Measurements from ENCODE around the gene CCR9.

CCR9 gene

DNA sequence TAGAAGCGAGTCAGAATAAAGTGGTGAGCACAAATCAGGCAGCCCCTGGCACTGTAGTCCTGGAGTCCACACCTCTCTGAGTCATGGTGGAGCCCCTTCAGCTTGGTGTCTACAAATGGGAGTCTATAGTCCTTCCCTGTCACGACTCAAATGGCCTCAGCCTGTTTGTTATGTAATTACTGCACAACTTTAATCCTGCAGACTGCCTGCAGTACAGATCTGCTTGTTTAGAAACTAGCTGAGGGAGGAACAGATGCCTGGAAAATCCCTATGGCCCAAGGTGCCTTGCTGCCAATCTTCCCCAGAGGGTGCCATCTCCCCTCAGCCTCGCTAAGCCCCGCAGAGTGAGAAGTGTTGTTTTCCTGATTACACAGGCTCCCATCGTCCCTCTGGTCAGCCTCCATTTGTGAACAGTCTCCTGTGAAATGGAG is 53.0 kb downstream of the CCR9 start:
- no peak for DNase-seq

DNA sequence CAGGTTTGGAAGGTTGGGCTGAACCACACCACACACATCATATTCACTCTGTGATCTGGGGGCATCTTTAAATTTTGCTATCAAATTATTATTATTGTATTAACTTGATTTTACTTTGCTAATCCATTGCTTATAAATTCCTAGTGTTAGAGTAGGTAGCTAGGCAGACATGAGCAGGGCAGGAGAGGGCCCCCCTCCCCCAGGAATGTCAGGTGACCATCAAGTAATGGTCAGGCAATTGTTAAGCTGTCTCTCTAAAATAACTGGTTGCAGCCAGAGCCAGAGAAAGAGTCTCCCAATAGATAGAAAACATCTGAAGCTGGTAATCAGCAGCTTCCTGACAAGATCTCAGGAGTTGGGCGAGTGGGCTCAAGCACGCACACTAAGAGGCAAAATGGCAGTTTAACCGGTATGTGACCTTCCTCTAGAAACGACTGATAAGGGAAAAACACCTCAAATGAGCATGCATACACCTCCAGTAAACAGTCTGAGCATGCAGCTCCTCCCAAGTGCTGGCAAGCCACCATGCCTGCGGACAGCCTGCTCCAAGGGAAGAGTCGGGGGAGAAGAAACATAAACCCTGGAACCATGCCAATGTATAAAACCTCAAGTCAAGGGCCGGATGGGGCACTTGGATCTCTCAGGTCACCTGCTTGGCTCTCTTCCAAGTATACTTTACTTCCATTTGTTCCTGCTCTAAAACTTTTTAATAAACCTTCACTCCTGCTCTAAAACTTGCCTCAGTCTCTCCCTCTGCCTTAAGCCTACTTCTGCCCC is 53.8 kb downstream of the CCR9 start:
- DNase-seq: no peak

DNA sequence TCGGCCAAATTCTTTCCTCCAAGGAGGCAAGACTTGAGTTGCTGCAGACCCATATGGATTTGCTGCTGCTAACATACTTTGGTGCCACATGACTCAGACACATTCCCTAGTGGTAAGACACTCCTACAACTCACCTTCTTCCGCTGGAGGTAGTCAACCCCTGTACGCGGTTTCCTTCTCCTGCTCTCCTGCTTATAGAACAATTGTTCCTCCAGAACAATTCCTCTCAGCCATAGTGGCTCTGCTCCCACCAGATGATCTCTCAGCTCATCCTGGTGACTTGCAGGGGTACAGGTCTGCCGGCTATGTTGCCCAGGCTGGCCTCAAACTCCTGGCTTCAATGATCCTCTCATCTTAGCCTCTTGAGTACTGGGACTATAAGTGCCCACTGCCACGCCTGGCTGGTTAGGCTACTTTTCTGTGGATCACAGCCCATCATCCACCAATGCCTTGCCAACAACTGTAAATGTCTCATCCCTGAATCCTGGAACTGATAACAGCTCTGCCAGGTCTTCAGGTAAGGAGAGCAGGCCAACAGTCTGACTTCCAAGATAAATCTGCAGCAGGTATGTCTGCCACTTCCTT is 54.5 kb downstream of the CCR9 start:
- no peak for DNase-seq

DNA sequence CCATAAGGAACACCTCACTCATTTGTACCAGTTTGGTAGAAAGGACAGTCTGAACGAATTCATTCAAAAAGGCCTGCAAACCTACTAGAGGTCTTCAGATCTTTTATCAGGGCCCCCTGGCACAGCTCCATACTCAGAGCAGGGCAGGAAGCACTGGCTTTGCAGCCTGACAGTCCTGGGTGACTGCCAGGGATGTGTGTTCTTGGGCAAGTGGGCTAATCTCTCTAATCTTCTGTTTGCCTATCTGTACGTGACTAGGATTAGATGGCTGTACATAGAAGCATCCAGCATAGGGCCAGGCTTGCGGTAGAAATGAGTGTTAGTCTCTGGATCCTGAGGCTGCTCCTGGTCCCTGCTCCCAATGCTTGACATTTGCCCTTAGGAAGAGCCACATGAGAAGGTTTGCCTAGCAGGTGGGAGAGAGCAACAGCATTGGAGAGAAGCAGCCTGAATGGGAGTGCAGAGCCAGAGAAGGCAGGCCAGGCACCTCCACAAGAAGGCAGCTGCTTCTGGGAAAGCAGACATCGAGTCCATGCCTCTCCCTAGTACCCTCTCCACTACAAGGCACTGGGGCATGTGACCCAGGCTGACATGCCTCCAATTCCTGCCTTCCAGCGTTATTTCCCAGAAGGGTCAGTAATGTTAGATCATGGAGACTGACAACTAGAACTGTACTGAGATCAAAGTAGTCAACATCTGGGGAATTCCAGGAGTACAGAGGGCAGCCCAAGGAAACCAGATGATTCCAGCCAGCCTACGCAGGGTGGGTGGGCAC is 55.9 kb downstream of the CCR9 start:
- DNase-seq: no peak

DNA sequence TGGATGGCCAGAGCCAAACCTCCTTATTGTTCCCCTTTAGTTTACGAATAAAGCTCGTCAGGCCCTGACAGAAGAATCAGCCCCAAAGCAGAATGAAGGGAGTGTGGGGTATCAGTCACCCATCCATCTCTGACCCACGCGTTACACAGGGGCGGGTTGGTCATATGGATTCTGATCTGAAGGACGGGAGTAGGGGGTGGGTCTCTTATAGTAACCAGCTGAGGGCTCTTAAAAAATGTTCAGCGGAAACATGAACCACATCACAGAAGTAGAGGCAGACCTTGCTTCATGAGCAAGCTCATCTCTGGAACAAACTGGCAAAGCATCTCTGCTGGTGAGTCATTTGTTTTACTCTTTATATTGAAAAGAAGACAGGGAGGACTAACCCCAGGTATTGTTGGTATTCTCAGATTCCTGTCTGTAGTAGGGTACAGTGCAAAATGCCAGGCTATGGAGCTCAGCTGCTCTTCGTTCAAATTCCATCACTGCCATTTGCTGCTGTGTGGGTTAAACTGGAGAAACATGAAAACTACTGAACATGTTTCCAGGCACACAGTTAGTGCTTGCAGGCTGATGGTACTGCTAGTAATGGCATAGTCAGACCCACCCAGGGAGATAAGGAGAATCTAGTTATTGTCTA is 57.0 kb downstream of the CCR9 start, which contains the start of gene CXCR6:
TSS of gene CXCR6 (plus strand) at position 258 of the 640 bp plus-strand sequence. CDS start 3,018 bp downstream, outside the sequence.
- DNase-seq: no peak

DNA sequence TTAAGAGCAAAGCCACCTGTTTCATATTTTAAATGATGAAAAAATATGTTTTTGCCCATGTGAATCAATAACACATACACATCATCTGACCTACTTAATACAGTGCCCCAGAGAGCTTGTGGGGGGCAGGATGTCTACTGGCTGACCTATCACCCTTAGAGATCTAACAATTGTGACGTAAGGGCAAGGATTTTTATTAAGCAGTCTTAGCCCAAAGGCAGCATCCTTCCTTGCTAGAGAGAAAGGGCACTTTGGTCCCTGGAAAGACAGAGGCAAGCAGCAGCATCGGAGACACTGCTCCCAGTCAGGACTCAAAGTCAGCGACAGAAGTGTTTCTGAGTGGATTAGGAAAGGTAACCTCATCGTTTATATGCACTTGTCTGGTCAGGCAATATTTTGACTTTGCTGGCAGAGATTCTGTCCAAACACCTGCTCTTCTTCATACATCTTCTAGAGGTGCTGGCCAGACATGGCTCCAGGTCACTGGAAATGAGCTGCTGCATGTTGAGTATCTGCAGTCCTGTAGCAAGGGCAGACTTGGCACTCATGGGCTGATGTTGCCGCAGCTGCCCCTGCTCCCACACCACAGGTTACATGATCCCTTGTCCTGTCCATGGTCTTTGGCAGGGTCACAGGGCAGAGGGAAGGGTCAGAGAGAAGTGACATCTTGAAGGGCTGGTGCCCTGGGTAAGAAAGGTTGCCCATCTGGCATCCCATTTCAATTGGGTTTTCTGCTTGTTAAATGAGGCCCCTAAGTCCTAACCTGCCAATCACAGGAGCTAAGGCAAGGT is 58.7 kb downstream of the CCR9 start:
- DNase-seq: no peak

DNA sequence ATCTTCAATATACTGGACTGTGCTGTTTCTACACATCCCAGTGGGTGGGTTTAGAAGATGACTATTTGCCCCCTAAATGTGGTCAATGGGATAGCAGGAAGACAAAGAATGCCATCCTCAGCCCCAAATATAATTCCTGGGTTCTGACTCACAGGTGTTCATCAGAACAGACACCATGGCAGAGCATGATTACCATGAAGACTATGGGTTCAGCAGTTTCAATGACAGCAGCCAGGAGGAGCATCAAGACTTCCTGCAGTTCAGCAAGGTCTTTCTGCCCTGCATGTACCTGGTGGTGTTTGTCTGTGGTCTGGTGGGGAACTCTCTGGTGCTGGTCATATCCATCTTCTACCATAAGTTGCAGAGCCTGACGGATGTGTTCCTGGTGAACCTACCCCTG is 60.0 kb downstream of the CCR9 start:
- DNase-seq: no peak

DNA sequence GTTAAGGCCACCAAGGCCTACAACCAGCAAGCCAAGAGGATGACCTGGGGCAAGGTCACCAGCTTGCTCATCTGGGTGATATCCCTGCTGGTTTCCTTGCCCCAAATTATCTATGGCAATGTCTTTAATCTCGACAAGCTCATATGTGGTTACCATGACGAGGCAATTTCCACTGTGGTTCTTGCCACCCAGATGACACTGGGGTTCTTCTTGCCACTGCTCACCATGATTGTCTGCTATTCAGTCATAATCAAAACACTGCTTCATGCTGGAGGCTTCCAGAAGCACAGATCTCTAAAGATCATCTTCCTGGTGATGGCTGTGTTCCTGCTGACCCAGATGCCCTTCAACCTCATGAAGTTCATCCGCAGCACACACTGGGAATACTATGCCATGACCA is 60.5 kb downstream of the CCR9 start:
- DNase-seq: no peak

DNA sequence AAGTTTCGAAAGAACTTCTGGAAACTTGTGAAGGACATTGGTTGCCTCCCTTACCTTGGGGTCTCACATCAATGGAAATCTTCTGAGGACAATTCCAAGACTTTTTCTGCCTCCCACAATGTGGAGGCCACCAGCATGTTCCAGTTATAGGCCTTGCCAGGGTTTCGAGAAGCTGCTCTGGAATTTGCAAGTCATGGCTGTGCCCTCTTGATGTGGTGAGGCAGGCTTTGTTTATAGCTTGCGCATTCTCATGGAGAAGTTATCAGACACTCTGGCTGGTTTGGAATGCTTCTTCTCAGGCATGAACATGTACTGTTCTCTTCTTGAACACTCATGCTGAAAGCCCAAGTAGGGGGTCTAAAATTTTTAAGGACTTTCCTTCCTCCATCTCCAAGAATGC is 61.0 kb downstream of the CCR9 start:
- no peak for DNase-seq

DNA sequence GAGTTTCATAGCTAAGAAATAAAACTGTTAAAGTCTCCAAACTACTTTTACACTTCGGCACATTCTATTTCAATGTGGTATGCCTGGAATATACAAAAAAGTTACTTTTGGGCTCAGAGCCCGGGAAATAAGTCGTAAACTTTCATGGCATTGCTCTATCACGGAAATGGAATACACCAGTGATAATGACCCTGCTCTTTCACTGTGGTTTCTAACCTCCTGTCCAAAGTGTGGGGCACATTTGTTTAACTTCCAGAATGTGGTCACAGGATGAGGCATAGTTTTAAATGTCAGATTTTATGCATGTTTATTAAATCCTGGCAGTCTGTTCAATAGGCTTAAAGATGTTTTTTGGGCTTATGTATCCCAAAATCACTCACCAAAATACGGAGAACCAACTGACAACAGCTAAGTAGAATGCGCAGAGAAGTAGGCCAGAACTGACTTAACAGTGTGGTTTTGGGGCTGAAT is 62.0 kb downstream of the CCR9 start:
- no peak for DNase-seq

DNA sequence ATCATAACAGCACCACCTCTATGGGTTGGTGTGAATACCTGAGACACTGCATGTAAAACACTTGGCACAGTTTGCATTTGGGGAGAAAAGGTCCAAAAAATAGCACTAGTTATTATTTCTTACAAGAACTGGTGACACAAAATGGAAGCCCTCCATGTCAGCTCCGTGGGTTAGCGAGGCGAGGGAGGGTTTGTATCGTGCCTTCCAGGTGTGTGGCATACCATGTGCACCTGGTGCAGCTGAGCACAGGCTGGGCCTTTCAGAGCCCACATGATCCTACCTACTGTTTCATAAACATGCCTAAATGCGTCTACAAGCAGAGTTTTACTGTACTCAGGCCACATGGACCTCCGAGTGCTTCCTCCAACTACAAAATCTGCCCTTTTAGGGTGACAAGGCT is 62.5 kb downstream of the CCR9 start:
- no peak for DNase-seq

DNA sequence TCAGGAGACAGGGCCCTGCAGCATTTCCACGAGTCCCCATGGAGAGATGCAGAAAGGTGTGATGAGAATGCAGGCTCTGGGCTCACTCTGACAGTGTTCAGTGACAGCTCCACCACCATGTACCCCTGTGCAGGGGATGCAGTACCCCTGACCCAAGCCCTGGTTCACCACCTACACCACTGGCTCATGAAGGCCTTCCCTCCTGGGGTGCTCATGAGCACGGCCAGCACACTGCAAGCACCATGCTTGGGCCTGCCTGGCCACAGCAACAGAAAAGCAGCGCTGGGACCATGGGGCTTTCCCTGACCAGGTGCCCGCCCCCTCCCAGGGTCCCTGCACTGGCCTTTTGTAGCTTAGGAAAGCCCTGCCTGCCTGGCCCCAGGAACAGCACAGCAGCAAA is 63.1 kb downstream of the CCR9 start:
- DNase-seq: no peak

DNA sequence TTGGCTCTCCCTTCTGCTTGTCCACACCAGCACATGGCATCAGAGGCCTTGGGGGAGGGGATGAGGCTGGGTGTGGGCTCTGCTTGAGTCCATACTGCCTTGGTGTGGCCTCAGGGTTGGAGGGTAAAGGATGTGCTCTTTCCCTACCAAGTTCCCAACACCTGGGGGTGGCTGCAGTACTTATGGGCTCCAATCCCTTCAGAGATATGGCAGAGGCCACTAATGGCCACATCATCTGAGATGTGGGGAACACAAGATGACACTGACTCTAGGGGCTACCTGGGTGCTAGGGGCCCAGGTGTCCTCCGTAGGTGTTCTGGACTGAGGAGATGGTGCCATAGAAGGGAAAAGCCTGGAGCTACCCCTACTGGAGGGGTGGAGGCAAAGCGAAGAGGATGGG is 63.8 kb downstream of the CCR9 start:
- no peak for DNase-seq

DNA sequence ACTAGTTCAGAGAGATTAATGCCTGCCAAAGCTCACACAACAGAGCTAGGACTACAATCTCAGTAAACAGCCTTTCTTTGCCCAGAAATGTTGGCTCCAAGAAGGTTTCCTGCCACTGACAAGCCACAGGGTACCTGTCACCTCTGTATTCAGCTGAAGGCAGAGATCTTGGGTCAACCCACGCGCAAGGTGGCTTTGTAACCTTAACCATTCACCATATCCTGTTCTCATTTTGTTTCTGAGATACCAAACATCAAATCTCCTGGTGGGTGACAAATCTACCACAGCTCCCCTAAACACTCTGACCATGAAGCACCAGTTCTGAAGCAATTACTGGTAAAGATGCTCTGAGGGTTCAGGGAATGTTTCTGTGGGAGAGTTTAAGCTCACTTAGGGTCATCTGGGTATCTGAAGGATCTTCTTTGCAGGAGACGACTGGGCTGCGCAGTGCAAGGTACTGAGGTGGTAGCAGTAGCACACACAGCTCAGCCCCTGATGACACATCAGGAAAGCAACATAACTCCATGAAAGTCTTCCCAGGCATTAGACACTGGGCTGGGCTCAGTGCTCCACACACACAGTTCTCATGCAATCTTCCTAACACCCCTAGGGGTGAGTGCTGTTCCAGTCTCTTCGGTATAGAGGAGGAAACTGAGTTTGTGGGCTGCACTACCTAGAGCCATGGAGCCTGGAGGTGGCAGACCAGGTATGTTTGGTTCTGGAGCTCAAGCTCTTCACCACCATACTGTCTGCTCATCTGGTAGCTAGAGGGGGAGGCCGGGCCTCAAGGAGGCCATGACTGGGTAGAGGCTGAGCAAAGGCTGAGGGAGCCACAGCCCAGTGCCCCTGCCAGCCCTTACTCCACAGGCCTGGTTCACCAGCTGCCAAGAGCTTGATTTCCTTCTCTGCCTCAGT is 64.6 kb downstream of the CCR9 start:
- DNase-seq: no peak

DNA sequence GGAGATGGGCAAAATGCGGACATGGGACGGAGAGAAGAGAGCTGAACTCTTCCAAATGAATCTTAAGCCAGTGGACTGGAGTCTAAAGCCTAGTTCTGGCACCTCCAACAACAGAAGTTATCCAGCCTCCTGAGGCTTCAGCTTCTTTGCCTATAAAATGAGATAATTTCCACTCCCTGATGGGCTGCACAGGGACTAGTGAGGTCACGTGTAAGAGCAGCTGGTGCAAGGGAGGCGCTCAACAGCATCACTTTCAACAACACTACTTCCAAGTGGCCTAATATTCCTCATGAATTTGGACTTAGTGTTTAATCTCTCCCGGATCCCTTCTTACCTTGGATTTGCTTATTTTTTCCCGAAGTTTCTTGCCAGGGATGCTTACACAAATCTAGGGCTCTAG is 65.6 kb downstream of the CCR9 start:
- no peak for DNase-seq

DNA sequence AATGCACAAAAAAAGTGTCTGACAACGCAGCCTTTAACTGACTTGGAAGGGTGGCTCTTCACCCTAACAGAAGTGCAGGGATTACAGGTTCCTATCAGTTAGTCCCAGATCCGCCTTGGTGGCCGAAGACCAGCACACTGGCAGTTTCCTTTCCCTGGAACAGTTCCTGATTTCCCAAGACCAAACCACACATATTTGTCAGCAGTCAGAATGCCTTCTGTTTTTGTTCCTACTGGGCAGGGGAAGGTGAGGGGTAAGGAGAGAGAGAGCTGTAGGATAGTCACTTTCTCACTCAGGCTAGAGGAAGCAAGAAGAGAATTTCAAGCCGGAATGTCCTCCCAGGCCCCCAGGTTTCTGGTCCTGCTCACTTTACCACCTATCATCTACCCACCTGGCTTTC is 66.1 kb downstream of the CCR9 start:
- no peak for DNase-seq

Measured in NCI-H2107 (cell line).